CD4-positive, alpha-beta T cell treated with Interleukin-17A for 1 hour (primary cell): ENCODE results near the gene CARMIL1.
"Not testable (repeated sequence)": the region's sequence is repeated elsewhere in the genome, so short reads cannot be mapped to it uniquely, and the experiment has no call there.

ENCODE experiments used
- DNase-seq: peaks from one replicate; pipeline ENCODE4 v3.0.0-alpha.2; 2020

Gene CARMIL1

DNA sequence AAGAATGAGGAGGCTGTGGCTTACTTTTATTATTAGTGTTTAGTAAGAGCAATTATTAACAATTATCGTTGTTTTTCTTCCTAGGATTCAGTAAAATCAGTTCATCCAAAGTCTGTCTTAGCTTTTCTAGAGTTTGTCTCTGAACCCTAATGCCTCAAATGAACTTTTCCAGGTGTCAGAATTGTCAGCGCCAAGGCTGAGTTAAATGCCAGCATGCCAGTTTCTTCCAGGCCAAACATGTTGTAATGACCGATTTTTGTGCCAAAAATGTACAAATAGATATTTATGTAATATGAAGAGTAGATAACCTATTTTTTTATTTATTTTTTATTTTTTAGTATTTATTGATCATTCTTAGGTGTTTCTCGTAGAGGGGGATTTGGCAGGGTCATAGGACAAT lies 306.1 kb downstream of the CARMIL1 start:
- no peak for DNase-seq

GRCh38 chr6:25586119-25586518 lies 306.9 kb downstream of the CARMIL1 start:
- DNase-seq, result not testable (repeated sequence)

DNA sequence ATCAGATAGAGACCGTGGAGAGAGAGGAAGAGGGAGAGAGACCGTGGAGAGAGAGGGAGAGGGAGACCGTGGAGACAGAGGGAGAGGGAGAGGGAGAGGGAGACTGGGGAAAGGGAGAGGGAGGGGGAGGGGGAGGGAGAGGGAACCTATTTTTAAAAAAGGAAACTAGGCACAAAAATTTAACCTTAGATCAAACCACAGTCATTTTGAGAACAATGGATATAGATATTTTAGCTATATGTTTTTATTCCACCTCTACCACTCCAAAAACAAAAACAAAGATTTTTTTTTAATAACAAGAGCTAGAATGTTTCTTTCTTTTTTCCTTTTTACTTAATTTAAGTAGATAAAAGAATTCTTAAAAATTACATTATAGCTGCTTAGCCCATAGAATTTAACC lies 307.8 kb downstream of the CARMIL1 start:
- no peak for DNase-seq

- no peak for DNase-seq
These were observed 311.8 kb downstream of the CARMIL1 start for GRCh38 chr6:25590986-25591385.

GRCh38 chr6:25596928-25597818 lies 318.0 kb downstream of the CARMIL1 start:
- no peak for DNase-seq

DNA sequence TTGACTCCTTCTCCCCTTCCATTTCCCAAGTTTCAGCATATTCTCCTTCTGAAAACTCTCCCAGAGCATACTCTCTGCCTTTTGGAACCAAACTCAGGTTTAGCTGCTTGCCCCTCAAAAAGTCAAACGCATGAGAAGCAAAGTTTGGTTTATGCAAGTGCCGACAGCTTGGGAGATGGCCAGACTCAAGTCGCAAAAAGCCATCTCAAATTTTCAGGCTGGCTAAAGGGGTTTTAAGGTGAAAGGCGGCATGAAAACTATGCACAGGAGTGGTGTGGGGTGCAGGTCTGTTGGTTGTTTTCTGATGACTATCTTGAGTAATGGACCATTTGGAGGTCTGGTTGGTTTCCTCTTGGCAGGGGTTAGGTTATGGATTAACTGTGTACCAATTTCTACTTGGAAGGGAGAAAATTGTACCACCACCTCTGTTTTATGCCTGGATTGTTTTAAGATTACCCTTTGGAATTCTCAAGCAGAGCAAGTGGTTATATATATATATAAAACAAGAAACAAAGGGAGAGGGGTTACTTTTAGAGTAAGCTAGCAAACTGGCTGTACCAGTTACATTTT lies 320.4 kb downstream of the CARMIL1 start:
- no peak for DNase-seq

GRCh38 chr6:25601800-25602673 lies 322.9 kb downstream of the CARMIL1 start:
- peak; percentile 57 for DNase-seq

DNA sequence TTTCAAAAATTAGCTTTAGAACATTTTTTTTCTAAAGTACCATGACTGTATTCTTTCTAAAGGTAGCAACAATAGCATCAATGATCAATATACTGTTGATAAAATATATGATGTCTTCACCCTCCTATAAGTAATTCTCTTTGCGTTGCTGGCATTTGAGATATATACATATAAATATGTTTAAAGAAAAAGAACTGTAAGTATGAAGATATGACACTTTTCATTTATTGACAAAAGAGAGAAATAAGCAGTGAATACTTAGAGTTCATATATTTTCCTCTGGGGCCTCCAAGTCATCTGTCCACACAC lies 323.5 kb downstream of the CARMIL1 start:
- DNase-seq, result no peak

- no peak for DNase-seq
These were observed 324.1 kb downstream of the CARMIL1 start for GRCh38 chr6:25603251-25603650.

DNA sequence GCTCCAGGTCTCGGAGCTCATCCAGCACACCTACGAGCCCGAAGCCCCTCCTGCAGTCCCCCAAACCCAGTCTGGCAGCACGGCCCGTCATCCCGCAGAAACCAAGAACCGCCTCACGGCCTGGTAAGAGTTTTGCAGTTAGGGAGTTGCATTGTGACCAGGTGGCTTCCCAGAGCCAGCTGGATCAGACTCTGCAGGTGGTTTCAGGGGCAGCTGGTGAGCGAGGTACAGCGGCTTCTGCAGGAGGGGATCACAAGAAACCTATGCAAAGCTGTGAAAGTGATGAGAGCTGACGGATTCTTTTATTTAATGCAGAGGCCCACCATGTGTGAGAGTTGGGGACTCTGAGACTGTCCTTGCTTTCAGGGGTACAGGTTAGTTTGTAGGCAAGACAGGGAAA lies 327.0 kb downstream of the CARMIL1 start:
- DNase-seq, result no peak

DNA sequence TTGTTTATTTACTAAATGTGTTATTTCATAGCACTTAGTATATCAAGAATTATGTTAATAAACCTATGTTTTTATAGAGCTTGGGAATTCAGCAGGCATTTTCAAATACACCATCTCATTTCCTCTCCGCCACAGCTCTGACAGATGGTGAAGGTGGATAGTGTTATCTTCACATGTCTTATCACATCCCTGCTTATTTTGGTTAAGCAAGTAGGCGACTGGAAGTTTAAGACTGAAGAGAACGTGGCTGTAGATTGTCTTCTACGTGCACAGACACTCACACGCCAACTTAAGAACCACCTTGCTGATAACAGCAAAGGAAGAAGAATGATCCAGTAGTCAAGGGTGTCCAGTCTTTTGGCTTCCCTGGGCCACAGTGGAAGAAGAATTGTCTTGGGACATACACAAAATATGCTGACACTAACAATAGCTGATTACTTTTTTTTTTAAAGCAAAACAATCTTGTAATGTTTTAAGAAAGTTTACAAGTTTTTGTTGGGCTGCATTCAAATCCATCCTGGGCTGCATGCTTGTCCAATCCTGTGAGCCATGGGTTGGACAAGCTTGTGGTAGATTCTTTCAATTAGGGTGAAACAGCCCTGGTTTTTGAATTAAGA lies 329.5 kb downstream of the CARMIL1 start:
- DNase-seq, result no peak

GRCh38 chr6:25612666-25613065 lies 333.5 kb downstream of the CARMIL1 start:
- DNase-seq, result no peak

GRCh38 chr6:25613415-25613814 lies 334.2 kb downstream of the CARMIL1 start:
- no peak for DNase-seq

- DNase-seq, result no peak
These were observed 334.9 kb downstream of the CARMIL1 start for GRCh38 chr6:25614052-25614451.

DNA sequence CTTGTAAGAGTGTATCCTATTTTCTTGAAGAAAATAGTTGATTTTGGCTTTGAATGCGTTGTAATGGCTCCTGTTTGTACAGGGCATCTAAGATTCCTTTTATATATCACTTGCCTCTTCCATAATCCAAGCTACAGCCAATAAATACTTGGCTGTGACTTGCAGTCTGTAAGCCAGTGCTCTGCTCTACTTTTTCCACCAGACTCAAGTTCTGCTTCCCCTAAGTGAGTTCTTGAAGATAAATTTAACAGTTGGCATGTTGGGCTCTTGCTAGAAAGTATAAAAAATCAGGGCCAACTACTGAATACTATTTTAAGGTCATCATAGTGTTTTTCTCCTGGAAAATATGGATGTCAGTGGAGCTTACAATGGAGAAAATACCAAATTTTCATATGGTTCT lies 336.3 kb downstream of the CARMIL1 start:
- DNase-seq, result no peak

DNA sequence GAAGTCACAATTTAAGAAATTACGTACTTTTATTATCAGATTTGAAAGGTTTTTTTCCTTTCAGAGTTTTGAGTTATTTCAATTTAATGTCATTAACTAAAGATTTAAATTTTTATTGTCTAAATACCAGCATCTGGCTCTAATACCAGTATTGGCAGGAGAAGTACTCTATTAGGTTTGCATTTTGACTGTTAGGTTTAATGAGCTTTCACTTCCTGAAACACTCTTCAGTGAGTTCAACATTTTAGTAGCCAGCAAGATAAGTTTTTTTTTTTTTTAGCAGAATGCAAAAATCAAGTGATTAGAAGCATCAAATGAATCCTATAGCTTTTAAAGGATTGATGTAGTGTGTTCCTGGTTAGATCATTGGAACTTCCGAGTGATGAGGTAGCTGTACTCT lies 338.8 kb downstream of the CARMIL1 start:
- no peak for DNase-seq

GRCh38 chr6:25619217-25619616 lies 340.0 kb downstream of the CARMIL1 start:
- DNase-seq, result no peak

DNA sequence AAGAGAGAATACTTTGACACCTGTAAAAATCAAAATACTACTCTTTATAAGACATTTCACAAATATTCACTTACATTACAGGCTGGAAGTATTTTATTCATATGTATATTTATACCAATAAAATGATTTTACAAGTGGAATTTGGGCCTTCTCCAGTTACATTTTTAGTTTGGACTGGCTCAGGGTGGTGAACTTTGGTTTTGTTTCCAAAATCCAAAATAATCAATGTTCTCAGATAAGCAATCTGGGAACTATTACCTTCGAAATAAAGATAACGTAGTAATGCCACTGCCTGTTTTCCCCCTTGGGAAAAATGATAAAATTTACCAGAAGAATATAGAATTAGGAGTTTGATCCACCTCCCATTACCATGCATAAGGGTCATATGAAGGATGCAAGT lies 341.2 kb downstream of the CARMIL1 start:
- no peak for DNase-seq

DNA sequence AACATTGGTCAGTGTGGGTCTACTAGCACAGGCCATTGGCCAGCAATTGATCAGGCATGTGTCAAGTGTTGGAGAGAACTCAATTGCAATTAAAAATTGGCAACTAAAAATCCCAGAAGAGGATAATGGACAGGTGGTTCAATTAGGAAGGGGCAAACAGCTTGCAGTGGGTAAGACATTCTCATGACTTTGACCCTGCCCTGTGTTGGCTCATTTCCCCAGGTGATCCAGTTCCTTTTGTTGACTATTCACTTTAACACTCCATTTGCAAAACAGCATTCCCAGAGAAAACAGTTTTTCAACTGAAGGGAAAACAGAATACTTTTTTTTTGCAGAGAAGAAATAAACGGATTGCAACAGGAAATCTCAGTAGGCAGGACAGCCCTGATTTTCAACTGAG lies 343.9 kb downstream of the CARMIL1 start:
- DNase-seq, result no peak

GRCh38 chr6:25623879-25624278 lies 344.7 kb downstream of the CARMIL1 start:
- DNase-seq, result no peak

DNA sequence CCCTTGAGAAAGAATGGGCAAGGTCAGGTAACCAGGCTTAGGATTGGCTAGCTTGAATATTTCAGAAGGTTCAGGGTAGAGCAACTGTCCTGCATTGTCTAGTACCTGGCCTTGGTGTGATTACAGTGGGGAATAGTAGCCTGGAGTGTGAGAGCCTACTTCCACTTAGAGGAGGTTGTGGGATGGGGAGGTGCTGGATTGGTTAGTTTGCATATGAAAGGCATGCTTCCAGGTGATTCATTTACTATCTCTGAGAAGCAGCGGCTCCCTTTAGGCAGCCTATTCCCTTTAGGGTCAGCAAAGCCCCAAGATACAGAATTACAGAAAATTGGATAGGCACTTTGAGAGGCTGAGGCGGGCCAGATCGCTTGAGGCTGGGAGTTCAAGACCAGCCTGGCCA lies 347.8 kb downstream of the CARMIL1 start:
- DNase-seq, result no peak

GRCh38 chr6:25628471-25629197 lies 349.5 kb downstream of the CARMIL1 start:
- no peak for DNase-seq

- no peak for DNase-seq
These were observed 350.0 kb downstream of the CARMIL1 start for GRCh38 chr6:25629198-25629576.
